Measurements from ENCODE around the gene MTM1. TPM values are rescaled to one million over a fixed set of nuclear protein-coding genes. Genes with fewer than 3 reads are reported as not detected.

The MTM1 gene
- total RNA-seq, 1 experiment from 2014 or later, result 6.4 TPM

DNA sequence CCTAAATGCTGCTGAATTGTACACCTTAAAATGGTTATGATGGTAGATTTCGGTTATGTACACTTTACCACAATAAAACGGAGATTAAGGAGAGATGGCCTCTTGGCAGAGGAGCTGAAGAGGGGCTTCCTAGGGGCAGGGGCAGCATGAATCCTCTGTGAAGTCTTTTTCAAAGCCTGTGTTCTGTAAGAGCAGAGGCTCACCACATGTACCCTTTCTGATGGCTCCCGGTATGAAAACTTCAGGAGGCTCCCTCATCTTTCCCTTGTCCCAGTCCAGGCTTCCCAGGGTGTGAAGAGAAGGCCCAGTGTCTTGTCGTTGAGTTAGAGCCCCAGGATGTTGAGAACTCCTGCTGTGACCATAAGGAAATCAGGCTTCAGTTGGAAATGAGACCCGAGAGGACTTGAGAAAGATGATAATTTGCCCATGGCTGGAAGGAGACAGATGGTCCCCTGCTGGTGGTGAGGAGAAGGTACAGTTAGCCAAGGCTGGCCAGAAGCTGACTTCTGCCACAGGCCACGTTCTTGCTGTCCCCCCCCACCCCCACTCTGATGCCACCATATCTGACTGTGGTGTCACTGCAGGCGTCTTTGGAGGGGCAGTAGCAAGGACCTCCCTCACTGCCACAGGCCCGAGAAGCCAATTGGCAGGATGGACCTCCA lies 31.8 kb upstream of the MTM1 start:
- TF ChIP-seq CTCF (conservative IDR thresholded peaks at IDR 0.05), result peak; percentile 41; the same call in 2 of the 3 replicates
- no CpG with 5 or more reads among the region's 8 CpGs for WGBS (ENCODE audit: extremely low coverage, insufficient read length, low lambda C conversion rate)
- no peak overlapping the region for H4K8ac ChIP-seq (replicated peaks; ENCODE audit: insufficient read length, low read depth, low read length)

More for the DNA sequence above, 31.8 kb upstream of the MTM1 start:
- Histone ChIP-seq H3K23me2 (ENCODE audit: insufficient read length, low read depth, low read length, poor library complexity, severe bottlenecking) (no peaks in the 10 kb centered on the region), H3K14ac (ENCODE audit: insufficient read depth, low read length) (no peak overlapping the region), H3K9ac (ENCODE audit: extremely low read depth, insufficient read length, low read length) (no peak overlapping the region), H4K20me1 (ENCODE audit: control insufficient read depth, insufficient read depth, insufficient read length) (no peaks in the 10 kb centered on the region), H2BK20ac (ENCODE audit: low read depth, low read length, poor library complexity, severe bottlenecking) (no peak overlapping the region), H2AFZ (ENCODE audit: low read length) (no peak overlapping the region), H3K18ac (ENCODE audit: insufficient read length, low read depth, low read length) (no peak overlapping the region), H3K27me3 (ENCODE audit: insufficient read depth, low read length) (no peaks in the 10 kb centered on the region), H4K5ac (ENCODE audit: insufficient read length, low read depth, low read length) (no peak overlapping the region), H4K91ac (ENCODE audit: insufficient read length, low read depth, low read length) (no peak overlapping the region), H3K56ac (ENCODE audit: insufficient read length, low read depth, low read length) (no peak overlapping the region), H3K4me1 (ENCODE audit: insufficient read depth, low read length) (no peaks in the 10 kb centered on the region), H3K27ac (ENCODE audit: insufficient read length, low read depth, low read length) (no peak overlapping the region), H3K9me3 (ENCODE audit: control insufficient read depth, low read depth, low read length) (peaks cover 9% of the 10 kb centered on the region), H3K79me2 (ENCODE audit: insufficient read depth, low read length) (no peaks in the 10 kb centered on the region), H2BK120ac (ENCODE audit: low read depth, low read length, poor library complexity, severe bottlenecking) (no peak overlapping the region), H3K4me2 (ENCODE audit: insufficient read depth, insufficient read length, low read length) (no peak overlapping the region), H3K23ac (ENCODE audit: insufficient read length, low read depth, low read length) (no peak overlapping the region), H2BK5ac (ENCODE audit: insufficient read length, low read length) (no peak overlapping the region), H3K79me1 (ENCODE audit: insufficient read depth, low read depth, low read length, poor library complexity, severe bottlenecking) (no peaks in the 10 kb centered on the region), H3T11ph (ENCODE audit: low read length) (no peak overlapping the region), H2AK5ac (ENCODE audit: insufficient read length, low read length) (no peak overlapping the region), H3K4ac (ENCODE audit: low read depth, low read length) (no peak overlapping the region), H2BK15ac (ENCODE audit: low read depth, low read length) (no peak overlapping the region), H2BK12ac (ENCODE audit: insufficient read length, low read depth, low read length) (no peak overlapping the region)
- Mint-ChIP-seq H3K36me3 (ENCODE audit: insufficient read depth in 1 of 3, low read depth in 3 of 3) (peaks cover 0 to 3% (median 3%) of the 10 kb centered on the region in 3 experiments; a peak in 1 of 7 replicates), H3K4me1 (no peaks in the 10 kb centered on the region), H3K4me3 (no peak overlapping the region), H3K27me3 (ENCODE audit: low read depth) (peaks cover 12% of the 10 kb centered on the region), H3K9me3 (peaks cover 75 to 82% of the 10 kb centered on the region in 2 experiments), H3K27ac (no peak overlapping the region)
- DNase-seq, result no peak

Data from H9 (cell line).